ENCODE measurements around the gene IRS2.
"Not testable (repeated sequence)": the region's sequence is repeated elsewhere in the genome, so short reads cannot be mapped to it uniquely, and the experiment has no call there.

Gene IRS2, protein sequence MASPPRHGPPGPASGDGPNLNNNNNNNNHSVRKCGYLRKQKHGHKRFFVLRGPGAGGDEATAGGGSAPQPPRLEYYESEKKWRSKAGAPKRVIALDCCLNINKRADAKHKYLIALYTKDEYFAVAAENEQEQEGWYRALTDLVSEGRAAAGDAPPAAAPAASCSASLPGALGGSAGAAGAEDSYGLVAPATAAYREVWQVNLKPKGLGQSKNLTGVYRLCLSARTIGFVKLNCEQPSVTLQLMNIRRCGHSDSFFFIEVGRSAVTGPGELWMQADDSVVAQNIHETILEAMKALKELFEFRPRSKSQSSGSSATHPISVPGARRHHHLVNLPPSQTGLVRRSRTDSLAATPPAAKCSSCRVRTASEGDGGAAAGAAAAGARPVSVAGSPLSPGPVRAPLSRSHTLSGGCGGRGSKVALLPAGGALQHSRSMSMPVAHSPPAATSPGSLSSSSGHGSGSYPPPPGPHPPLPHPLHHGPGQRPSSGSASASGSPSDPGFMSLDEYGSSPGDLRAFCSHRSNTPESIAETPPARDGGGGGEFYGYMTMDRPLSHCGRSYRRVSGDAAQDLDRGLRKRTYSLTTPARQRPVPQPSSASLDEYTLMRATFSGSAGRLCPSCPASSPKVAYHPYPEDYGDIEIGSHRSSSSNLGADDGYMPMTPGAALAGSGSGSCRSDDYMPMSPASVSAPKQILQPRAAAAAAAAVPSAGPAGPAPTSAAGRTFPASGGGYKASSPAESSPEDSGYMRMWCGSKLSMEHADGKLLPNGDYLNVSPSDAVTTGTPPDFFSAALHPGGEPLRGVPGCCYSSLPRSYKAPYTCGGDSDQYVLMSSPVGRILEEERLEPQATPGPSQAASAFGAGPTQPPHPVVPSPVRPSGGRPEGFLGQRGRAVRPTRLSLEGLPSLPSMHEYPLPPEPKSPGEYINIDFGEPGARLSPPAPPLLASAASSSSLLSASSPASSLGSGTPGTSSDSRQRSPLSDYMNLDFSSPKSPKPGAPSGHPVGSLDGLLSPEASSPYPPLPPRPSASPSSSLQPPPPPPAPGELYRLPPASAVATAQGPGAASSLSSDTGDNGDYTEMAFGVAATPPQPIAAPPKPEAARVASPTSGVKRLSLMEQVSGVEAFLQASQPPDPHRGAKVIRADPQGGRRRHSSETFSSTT (N-terminal part only)

DNA sequence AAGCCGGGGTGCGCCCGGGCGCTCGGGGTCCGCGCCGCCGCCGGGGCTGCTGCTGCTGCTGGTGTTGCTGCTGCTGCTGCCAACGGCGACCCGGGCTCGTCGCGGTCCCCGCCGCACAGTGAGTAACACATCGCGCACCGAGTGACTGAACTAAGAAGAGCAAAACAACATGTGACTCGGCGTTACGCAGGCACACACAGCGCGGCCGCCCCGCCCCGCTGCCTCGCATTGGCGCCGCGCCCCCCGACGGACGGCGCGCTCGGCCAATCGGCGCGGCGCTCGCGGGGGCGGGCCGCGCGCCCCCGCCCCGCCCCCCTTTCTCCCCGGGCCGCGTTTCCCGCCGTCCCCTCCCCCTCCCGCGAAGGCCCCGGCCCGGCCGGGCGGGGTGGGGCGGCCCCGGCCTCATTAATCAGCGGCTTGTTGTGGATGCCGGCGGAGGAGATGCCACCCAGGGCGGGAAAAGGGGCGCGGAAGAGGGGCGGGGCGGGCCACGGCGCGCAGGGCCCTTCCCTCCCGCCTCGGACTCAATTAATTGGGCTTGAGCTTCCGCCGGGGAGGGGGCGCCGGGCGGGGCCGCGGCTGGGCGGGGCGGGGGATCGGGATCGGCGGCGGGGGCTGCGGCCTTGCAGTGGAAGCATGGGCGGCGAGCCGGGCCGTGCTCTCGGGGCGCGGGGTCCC, at the start of gene IRS2:
Gene IRS2, minus strand, starts transcription at position 127 of the 678 bp plus-strand sequence. CDS start 530 bp downstream, outside the sequence.
- DNase-seq: peak; percentile 93 to 95

DNA sequence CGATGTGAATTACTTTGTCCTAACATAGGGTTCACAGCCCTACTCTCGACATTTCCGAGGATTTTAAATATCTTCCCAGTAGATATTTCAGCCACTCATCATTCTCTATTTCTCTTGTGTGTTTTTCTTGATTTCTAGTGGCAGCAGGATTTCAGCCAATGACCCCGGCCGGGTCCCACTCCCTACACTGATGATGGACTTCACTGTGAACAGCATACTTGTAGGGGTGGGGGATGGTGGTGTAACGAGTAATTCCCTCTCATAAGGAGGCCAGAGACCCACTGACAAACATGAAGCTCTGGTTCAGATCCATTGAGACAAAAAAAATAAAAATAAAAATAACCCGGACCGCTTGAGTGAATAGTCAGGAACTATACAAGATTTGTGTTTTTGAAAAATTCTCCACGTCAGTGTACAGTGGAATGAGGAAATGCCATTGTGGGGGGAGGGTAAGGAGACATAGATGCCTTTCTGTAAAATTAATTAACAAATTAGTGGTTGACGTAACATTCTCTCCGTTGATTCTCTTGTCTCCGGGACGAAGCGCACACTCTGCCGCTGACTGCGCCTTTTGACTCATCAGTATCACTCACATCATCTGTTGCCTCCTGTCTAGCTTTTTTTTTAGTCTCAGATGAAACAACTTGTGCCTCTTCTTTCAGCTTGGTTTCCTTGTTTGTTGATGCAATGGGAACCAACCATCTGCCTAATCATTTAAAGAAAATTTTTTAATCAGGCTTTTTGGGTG, 48.8 kb upstream of the IRS2 start:
- no peak for DNase-seq

DNA sequence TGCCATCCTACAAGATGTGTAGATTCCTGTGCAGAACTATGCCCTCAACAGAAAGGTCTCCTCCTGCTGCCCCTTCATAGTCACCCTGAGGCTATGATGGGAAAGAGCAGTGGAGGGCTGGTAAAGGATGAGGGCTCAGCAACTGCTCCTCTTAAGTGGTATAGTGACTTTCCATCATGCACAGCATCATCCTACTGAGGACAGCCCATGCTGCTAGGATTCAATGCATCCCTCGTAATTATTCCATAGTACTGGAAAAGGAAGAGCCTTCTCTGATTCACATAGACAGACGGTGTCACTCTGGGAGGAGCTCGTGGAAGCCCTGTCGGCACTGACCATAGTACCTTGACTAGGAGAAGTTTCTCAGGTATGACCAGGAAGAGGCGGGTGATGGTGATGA, 47.6 kb upstream of the IRS2 start:
- no peak for DNase-seq

GRCh38 chr13:109833071-109833470, 46.7 kb upstream of the IRS2 start:
- DNase-seq: no peak

GRCh38 chr13:109828591-109829316, 42.4 kb upstream of the IRS2 start:
- not testable (repeated sequence) for DNase-seq

DNA sequence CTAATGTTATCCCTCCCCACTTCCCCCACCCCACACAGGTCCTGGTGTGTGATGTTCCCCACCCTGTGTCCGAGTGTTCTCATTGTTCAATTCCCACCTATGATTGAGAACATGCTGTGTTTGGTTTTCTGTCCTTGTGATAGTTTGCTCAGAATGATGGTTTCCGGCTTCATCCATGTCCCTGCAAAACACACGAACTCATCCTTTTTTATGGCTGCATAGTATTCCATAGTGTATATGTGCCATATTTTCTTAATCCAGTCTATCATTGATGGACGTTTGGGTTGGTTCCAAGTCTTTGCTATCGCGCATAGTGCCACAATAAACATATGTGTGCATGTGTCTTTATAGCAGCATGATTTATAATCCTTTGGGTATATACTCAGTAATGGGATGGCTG, 36.8 kb upstream of the IRS2 start:
- not testable (repeated sequence) for DNase-seq

GRCh38 chr13:109821103-109821502, 34.7 kb upstream of the IRS2 start:
- DNase-seq: no peak

DNA sequence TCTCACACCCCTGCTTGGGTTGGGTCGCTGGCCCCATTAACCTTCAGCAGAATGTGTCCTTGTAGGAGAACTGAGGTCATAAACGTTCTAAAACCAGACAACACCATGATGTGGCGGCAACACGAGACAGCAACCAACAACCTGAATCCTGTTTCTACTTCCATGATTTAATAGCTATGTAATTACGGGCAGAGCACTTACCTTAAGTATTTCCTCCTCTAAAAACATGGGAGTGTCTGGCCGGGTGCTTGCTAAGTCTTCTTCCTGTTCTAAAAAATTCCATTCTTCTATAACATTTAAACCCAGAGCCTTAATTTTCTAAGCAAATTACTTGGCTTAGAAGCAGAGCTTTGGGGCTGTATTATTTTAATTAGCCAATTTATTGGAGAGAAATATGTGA, 33.5 kb upstream of the IRS2 start:
- DNase-seq: no peak

- no peak for DNase-seq
Observed at GRCh38 chr13:109818886-109819285, 32.5 kb upstream of the IRS2 start.

GRCh38 chr13:109817591-109818535, 31.5 kb upstream of the IRS2 start:
- DNase-seq: no peak

GRCh38 chr13:109816808-109817203, 30.4 kb upstream of the IRS2 start:
- DNase-seq: no peak

DNA sequence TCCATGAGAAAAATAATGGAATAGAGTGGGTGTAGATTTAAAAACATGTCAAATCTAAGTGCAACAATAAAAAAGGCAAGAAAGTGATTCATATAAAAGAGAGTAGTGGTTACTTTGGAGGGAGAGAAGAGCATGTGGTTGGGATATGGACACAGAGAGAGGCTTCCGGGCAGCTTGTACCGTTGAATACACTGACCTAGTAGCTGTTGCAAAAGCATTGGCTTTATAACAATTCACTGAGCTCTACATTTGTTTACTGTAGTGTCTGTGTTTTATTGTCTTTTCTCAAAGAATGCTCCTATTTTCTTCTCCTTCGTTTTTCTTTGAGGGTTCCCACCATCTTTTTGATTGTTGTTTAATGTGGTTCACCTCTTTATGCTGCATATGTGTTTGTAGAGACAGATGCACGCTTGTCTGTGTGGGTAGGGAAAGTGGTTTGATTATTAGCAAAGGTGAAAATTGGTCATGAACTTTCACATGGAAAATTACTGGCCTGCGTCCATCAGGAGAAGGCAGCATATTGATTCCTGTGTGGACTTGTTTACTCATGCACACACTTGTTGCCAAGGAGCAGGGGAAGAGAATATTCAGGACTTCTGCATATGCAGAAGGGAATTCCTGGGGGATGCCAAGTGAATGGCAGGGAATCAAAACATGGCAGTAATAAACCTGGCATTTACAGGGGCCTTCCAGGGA, 29.9 kb upstream of the IRS2 start:
- no peak for DNase-seq

- no peak for DNase-seq
Observed at GRCh38 chr13:109815651-109816050, 29.3 kb upstream of the IRS2 start.

DNA sequence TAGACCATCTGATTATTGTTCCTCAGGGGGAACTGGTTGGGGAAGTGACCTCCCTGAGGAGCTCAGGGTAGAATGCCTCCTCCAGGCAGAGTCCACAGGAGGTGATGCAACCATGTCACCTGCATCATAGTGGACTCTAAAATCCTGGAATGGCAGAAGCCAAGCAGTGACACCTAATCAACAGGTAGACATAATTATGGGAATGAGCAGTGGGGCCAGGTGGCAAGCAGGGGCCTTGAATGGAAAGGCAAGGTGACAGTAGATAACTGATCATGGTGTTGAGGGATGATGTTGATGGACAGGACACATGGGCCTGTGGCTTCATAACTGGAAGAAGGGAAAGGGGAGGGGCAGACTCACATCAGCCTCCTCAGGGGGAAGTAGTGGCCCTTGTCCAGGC, 27.3 kb upstream of the IRS2 start:
- DNase-seq: no peak

- DNase-seq: no peak
Observed at GRCh38 chr13:109812382-109812781, 26.0 kb upstream of the IRS2 start.

- no peak for DNase-seq
Observed at GRCh38 chr13:109810761-109811510, 24.6 kb upstream of the IRS2 start.

- DNase-seq: no peak
Observed at GRCh38 chr13:109809216-109809932, 23.0 kb upstream of the IRS2 start.

DNA sequence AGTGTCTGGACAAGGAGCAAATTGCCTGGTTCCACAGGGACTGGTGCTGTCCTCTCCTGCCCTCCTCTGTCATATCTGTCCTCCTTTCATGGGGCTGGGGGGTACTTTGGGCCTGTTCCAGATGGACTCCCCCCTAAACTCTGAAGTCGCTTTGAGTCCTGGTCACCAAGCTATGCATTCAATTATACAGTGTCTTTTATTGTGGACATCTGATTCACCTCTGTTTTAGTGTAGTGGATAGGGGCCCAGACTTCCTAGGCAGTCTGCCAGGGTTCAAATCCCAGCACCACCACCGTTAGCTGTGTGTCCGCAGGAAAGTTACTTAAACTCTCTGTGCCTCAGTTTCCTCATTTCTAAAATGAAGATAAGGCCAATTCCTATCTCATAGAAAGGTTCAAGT, 21.0 kb upstream of the IRS2 start:
- no peak for DNase-seq

All from CD4-positive, alpha-beta T cell treated with Interleukin-1 beta for 1 hour (primary cell).